ENCODE data around the gene IL1B. TPM values are rescaled to one million over a fixed set of nuclear protein-coding genes. Genes with fewer than 3 reads are reported as not detected.

The IL1B gene
- total RNA-seq, 2 experiments from 2014 or later: not detected

DNA sequence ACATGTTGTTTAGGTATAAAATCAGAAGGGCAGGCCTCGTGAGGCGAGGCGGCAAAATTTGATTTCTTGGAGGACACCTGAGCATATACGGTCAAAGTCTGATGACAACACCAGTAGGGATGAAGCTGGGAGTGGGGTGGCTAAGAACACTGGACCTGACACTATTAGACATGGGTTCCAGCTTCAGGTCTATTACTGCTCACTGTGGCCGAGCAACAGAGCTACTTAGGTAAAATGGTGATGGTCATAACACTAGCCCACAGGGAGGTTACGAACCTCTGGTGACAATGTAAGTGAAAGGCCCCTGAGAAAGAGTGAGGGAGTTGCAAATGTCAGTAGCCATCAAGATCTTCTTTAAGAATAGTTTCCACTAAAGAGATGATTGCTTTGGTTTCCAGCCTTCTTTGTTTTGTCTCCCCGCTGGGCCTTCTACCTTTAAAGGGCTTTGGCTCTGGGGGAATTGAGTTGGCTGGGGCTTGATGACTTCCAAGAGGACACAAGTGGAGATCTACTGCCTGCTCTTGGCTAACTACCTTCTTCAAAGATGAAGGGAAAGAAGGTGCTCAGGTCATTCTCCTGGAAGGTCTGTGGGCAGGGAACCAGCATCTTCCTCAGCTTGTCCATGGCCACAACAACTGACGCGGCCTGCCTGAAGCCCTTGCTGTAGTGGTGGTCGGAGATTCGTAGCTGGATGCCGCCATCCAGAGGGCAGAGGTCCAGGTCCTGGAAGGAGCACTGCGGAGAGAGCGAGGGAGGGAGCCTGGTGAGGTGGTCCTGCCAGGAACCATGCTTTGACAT, 3.5 kb downstream of the IL1B start:
- Histone ChIP-seq H3K4me3 (ENCODE audit: low read depth, low read length, poor library complexity, severe bottlenecking) (no peak overlapping the region), H3K36me3 (ENCODE audit: insufficient read depth, low read length) (no peaks in the 10 kb centered on the region), H3K4me1 (ENCODE audit: insufficient read depth, low read length, poor library complexity, severe bottlenecking) (no peaks in the 10 kb centered on the region), H2AFZ (ENCODE audit: low read length) (no peak overlapping the region), H3K9me2 (ENCODE audit: insufficient read depth, low read length) (no peaks in the 10 kb centered on the region), H3K79me2 (ENCODE audit: insufficient read depth, low read depth, low read length) (no peaks in the 10 kb centered on the region), H3K9me3 (ENCODE audit: low read length) (no peaks in the 10 kb centered on the region), H3K27ac (ENCODE audit: low read depth, low read length, poor library complexity, severe bottlenecking) (no peak overlapping the region), H3K4me2 (ENCODE audit: low read length) (no peak overlapping the region), H4K20me1 (ENCODE audit: insufficient read depth, low read length) (no peaks in the 10 kb centered on the region)
- DNase-seq (ENCODE audit: low spot score): no peak
- POLR2A ChIA-PET: interaction anchor here (0.6 kb wide), 2 partner anchors 18 to 37 kb away, joined by 3 to 4 read pairs; no protein-coding TSS in a partner anchor
- TF ChIP-seq, protein P1, sequence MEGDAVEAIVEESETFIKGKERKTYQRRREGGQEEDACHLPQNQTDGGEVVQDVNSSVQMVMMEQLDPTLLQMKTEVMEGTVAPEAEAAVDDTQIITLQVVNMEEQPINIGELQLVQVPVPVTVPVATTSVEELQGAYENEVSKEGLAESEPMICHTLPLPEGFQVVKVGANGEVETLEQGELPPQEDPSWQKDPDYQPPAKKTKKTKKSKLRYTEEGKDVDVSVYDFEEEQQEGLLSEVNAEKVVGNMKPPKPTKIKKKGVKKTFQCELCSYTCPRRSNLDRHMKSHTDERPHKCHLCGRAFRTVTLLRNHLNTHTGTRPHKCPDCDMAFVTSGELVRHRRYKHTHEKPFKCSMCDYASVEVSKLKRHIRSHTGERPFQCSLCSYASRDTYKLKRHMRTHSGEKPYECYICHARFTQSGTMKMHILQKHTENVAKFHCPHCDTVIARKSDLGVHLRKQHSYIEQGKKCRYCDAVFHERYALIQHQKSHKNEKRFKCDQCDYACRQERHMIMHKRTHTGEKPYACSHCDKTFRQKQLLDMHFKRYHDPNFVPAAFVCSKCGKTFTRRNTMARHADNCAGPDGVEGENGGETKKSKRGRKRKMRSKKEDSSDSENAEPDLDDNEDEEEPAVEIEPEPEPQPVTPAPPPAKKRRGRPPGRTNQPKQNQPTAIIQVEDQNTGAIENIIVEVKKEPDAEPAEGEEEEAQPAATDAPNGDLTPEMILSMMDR (conservative IDR thresholded peaks at IDR 0.05; ENCODE audit: low read length): no peak
- no peak for TF ChIP-seq EZH2phosphoT487 (IDR thresholded peaks at IDR 0.05; ENCODE audit: borderline replicate concordance, low read depth, low read length)
- intact Hi-C loops (cut with micrococcal nuclease; ENCODE audit: unreplicated experiment): no loop called here
- CTCF ChIA-PET (ENCODE audit: unreplicated experiment): no interaction called here
- no TSS peak for BruUV-seq (replicated peaks)

GRCh38 chr2:112831946-112832840, 4.4 kb downstream of the IL1B start:
- BruUV-seq (replicated peaks): no TSS peak
- POLR2A ChIA-PET: no interaction called here
- no peaks in the 10 kb centered on the region for H3K9me3 ChIP-seq (ENCODE audit: low read length)
- no peak overlapping the region for H3K4me2 ChIP-seq (ENCODE audit: low read length)
- CTCF ChIA-PET (ENCODE audit: unreplicated experiment): no interaction called here
- no peaks in the 10 kb centered on the region for H3K9me2 ChIP-seq (ENCODE audit: insufficient read depth, low read length)
- DNase-seq (ENCODE audit: low spot score): no peak
- TF ChIP-seq, protein P1 (conservative IDR thresholded peaks at IDR 0.05; ENCODE audit: low read length): no peak
- no peak for TF ChIP-seq EZH2phosphoT487 (IDR thresholded peaks at IDR 0.05; ENCODE audit: borderline replicate concordance, low read depth, low read length)
- H3K79me2 ChIP-seq (ENCODE audit: insufficient read depth, low read depth, low read length): no peaks in the 10 kb centered on the region
- H3K4me1 ChIP-seq (ENCODE audit: insufficient read depth, low read length, poor library complexity, severe bottlenecking): no peaks in the 10 kb centered on the region
- H3K36me3 ChIP-seq (ENCODE audit: insufficient read depth, low read length): no peaks in the 10 kb centered on the region
- no peak overlapping the region for H2AFZ ChIP-seq (ENCODE audit: low read length)
- intact Hi-C loops (cut with micrococcal nuclease; ENCODE audit: unreplicated experiment): no loop called here
- no peaks in the 10 kb centered on the region for H4K20me1 ChIP-seq (ENCODE audit: insufficient read depth, low read length)
- H3K27ac ChIP-seq (ENCODE audit: low read depth, low read length, poor library complexity, severe bottlenecking): no peak overlapping the region
- no peak overlapping the region for H3K4me3 ChIP-seq (ENCODE audit: low read depth, low read length, poor library complexity, severe bottlenecking)
